ENCODE measurements around the gene LYAR.

DNA sequence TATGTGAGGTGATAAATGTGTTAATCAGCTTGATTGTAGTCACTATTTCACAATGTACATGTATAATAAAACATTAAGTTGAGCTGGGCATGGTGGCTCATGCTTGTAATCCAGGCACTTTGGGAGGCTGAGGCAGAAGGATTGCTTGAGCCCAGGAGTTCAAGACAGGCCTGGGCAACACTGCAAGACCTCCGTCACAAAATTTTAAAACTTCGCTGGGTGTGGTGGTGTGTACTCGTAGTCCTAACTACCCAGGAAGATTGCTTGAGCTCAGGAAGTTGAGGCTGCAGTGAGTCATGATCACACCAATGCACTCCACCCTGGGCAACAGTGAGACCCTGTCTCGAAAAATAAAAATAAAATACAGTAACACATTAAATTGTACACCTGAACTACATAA lies 20.1 kb downstream of the LYAR start:
- TF ChIP-seq POLR2A (IDR thresholded peaks at IDR 0.05) = no peak
- TF ChIP-seq, protein P1, sequence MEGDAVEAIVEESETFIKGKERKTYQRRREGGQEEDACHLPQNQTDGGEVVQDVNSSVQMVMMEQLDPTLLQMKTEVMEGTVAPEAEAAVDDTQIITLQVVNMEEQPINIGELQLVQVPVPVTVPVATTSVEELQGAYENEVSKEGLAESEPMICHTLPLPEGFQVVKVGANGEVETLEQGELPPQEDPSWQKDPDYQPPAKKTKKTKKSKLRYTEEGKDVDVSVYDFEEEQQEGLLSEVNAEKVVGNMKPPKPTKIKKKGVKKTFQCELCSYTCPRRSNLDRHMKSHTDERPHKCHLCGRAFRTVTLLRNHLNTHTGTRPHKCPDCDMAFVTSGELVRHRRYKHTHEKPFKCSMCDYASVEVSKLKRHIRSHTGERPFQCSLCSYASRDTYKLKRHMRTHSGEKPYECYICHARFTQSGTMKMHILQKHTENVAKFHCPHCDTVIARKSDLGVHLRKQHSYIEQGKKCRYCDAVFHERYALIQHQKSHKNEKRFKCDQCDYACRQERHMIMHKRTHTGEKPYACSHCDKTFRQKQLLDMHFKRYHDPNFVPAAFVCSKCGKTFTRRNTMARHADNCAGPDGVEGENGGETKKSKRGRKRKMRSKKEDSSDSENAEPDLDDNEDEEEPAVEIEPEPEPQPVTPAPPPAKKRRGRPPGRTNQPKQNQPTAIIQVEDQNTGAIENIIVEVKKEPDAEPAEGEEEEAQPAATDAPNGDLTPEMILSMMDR (IDR thresholded peaks at IDR 0.05) = no peak

Measured in thyroid gland (tissue), 4 donors.